ENCODE data around the gene CYP1A2. TPM values are rescaled to one million over a fixed set of nuclear protein-coding genes. Genes with fewer than 3 reads are reported as not detected.

The CYP1A2 gene, protein sequence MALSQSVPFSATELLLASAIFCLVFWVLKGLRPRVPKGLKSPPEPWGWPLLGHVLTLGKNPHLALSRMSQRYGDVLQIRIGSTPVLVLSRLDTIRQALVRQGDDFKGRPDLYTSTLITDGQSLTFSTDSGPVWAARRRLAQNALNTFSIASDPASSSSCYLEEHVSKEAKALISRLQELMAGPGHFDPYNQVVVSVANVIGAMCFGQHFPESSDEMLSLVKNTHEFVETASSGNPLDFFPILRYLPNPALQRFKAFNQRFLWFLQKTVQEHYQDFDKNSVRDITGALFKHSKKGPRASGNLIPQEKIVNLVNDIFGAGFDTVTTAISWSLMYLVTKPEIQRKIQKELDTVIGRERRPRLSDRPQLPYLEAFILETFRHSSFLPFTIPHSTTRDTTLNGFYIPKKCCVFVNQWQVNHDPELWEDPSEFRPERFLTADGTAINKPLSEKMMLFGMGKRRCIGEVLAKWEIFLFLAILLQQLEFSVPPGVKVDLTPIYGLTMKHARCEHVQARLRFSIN
- not detected in 2 replicates for total RNA-seq

DNA sequence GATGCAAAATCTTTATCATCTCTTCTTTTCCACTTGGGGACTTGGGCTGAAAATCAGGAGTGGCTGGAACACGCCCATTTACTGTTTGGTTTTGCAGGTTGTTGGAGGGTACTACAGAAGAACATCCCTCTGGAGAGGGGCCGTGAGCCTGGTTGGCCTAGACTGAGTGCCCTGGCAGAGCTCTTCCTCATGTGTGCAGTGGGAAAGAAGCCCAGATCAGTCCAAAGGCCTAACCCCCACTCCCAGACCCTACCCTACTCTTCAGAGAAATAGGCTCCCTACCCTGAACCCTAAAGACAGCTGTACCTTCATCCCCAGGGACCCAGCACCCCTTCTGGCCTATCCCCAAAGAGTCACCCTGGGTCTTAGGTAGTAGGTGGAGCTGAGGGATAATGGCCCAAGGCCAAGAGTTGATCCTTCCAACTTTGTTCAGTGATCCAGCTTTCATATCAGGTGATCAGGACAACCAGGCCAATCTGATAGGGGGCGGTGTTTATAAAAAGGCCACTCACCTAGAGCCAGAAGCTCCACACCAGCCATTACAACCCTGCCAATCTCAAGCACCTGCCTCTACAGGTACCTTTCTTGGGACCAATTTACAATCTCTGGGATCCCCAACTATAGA lies at the start of gene CYP1A2:
TSS of gene CYP1A2 (plus strand) at position 524 of the 625 bp plus-strand sequence. CDS start 894 bp downstream, outside the sequence.

DNA sequence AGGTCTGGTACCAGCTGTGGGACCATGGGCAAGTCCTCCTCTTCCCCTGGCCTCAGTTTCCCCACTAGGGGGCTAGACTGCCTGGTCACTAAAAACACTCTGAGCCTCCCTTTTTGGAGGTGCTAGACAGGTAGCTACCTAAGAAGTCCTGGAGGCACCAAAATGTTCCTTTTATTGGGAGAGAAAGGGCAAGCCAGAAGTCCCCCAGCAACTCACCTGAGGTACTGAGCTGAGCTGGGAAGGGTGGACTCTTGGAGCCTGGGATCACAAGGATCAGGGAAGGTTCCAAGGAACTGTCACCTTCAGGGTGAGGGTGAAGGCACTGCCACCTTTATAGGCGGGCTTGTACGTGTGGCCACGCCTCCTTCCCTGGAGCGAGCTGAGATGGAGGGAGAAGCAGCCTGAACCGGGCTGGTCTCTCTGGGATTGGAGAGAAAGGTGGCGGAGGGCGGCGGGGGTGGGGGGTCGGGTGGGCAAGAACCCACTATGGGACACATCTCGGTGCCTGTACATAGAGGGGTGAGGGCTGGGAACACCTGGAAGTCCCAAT lies 23.3 kb upstream of the CYP1A2 start, which contains the start of gene CYP1A1:
TSS of gene CYP1A1 (minus strand) at position 304 of the 550 bp plus-strand sequence. CDS start 2,431 bp downstream, outside the sequence.

DNA sequence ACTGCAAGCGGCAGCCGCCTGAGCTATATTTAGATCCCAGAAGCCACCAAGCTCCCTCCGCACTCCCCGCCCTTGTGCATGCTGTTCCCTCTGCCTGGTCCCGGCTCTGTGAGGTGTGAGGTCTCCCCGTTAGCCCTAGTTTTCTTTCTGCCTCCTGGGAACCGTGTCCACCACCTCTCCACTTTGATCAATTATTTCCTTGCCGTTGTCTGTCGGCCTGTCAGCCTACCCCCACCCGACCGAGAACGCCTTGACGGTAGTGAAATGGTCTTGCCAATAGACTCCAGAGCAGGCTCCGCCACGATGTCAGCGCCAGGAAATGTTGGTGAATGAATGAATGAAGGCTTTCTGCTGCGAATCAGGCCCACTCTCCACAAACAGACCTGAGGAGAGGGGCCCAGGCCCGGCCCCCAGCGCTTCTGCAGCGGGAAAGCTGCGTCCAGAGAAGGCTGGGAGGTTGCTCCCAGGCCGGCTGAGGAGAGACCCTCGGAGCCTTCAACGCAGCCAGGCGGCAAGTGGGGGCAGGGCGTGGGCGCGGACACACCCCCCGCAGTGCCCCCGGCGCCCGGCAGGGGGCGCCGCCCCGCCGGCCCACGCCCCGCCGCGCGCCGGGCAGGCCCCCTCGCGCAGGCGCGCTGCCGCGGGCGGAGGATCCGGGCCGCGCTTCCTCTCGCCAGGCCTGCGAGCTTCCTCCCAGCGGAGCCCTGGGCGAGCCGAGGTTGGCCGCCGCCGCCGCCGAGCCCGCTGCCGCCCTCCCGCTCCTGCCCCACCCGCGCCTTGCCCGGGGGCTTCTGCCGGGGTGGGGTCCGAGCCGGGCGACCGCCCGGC lies 33.0 kb downstream of the CYP1A2 start, which contains the start of gene CSK:
TSS of gene CSK (plus strand) at position 650 of the 828 bp plus-strand sequence. CDS start 16,218 bp downstream, outside the sequence.

Small RNA genes lying within 50 kb of the gene (small RNA-seq; reads per million reads assigned to genes)
- gene MIR4513, result not detected

Other genes starting within 250 kb of the CYP1A2 start
- 5.5 and 5.7 TPM in 2 replicates for gene ARID3B, start 207.6 kb upstream of the CYP1A2 start, total RNA-seq
- 75.8 and 88.2 TPM in 2 replicates for gene CLK3, start 133.0 kb upstream of the CYP1A2 start, total RNA-seq
- 10.6 and 14.0 TPM in 2 replicates for gene EDC3, start 52.8 kb upstream of the CYP1A2 start, total RNA-seq
- gene CYP1A1, start 23.3 kb upstream of the CYP1A2 start, total RNA-seq, result 0.11 TPM in 1 of 2 replicates, not detected in the other
- 20.3 and 27.1 TPM in 2 replicates for gene CSK, start 33.2 kb downstream of the CYP1A2 start, total RNA-seq
- gene LMAN1L, start 64.0 kb downstream of the CYP1A2 start, total RNA-seq, result 0.11 TPM in 1 of 2 replicates, not detected in the other
- not detected in 2 replicates for gene CPLX3, start 77.8 kb downstream of the CYP1A2 start, total RNA-seq
- gene ULK3, start 94.3 kb downstream of the CYP1A2 start, total RNA-seq, result 6.3 and 8.2 TPM in 2 replicates
- 29.8 and 54.7 TPM in 2 replicates for gene SCAMP2, start 124.5 kb downstream of the CYP1A2 start, total RNA-seq
- gene MPI, start 141.2 kb downstream of the CYP1A2 start, total RNA-seq, result 36.5 and 63.0 TPM in 2 replicates
- gene FAM219B, start 158.0 kb downstream of the CYP1A2 start, total RNA-seq, result 30.1 and 31.4 TPM in 2 replicates
- 23.9 and 32.9 TPM in 2 replicates for gene COX5A, start 189.2 kb downstream of the CYP1A2 start, total RNA-seq
- 0.98 and 2.0 TPM in 2 replicates for gene RPP25, start 207.9 kb downstream of the CYP1A2 start, total RNA-seq
- 0.39 and 0.87 TPM in 2 replicates for gene SCAMP5, start 246.7 kb downstream of the CYP1A2 start, total RNA-seq